ENCODE data around the gene APOC4. TPM values are rescaled to one million over a fixed set of nuclear protein-coding genes. Genes with fewer than 3 reads are reported as not detected.

APOC4 gene
- total and polyA plus RNA-seq, 12 donors = not detected

- 71 to 75% methylated on average over 8 of the region's 8 CpGs for WGBS, 2 donors
- no peak for DNase-seq
- no peak overlapping the region for H3K4me3 ChIP-seq
- intact Hi-C loops (cut with DNase I) = no loop called here
- H3K27me3 ChIP-seq = no peaks in the 10 kb centered on the region
- H3K9me3 ChIP-seq = no peaks in the 10 kb centered on the region
- peaks cover 12 to 56% (median 22%) of the 10 kb centered on the region in 9 donors for H3K4me1 ChIP-seq
- peaks cover 0 to 61% (median 23%) of the 10 kb centered on the region in 9 donors for H3K36me3 ChIP-seq
- H3K27ac ChIP-seq = no peak overlapping the region
- peak in 3 of 8 donors; percentile 16 to 43 (median 23) for ATAC-seq
- TF ChIP-seq, protein P1, sequence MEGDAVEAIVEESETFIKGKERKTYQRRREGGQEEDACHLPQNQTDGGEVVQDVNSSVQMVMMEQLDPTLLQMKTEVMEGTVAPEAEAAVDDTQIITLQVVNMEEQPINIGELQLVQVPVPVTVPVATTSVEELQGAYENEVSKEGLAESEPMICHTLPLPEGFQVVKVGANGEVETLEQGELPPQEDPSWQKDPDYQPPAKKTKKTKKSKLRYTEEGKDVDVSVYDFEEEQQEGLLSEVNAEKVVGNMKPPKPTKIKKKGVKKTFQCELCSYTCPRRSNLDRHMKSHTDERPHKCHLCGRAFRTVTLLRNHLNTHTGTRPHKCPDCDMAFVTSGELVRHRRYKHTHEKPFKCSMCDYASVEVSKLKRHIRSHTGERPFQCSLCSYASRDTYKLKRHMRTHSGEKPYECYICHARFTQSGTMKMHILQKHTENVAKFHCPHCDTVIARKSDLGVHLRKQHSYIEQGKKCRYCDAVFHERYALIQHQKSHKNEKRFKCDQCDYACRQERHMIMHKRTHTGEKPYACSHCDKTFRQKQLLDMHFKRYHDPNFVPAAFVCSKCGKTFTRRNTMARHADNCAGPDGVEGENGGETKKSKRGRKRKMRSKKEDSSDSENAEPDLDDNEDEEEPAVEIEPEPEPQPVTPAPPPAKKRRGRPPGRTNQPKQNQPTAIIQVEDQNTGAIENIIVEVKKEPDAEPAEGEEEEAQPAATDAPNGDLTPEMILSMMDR (IDR thresholded peaks at IDR 0.05) = no peak
These were observed 19.1 kb downstream of the APOC4 start for GRCh38 chr19:44960906-44961728.

DNA sequence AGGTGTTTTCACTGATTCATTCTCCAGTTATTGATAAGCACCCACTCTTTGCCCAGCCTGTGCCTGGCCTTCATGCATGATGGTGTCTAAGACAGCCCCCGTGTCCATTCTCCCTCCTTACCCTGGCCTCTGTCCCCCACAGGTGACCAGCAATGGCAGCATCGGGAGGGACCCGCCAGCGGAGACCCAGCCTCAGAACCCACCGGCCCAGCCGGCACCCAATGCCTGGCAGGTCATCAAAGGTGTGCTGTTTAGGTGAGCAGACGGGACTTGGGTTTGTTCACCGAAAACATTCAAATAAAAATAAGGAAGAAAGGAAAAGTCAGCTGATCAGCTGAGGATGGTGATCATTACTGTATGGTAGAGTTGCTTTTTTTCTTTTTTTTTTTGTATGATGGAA lies 19.8 kb downstream of the APOC4 start:
- no peak for DNase-seq
- H3K4me1 ChIP-seq = peaks cover 7 to 49% (median 15%) of the 10 kb centered on the region in 9 donors
- H3K27me3 ChIP-seq = no peaks in the 10 kb centered on the region
- no peak for ATAC-seq
- TF ChIP-seq, protein P1 (IDR thresholded peaks at IDR 0.05) = no peak
- intact Hi-C loops (cut with DNase I) = no loop called here
- no peaks in the 10 kb centered on the region for H3K9me3 ChIP-seq
- peaks cover 0 to 69% (median 30%) of the 10 kb centered on the region in 9 donors for H3K36me3 ChIP-seq
- H3K4me3 ChIP-seq = no peak overlapping the region
- H3K27ac ChIP-seq = no peak overlapping the region
- 91 to 95% methylated on average over 8 of the region's 8 CpGs for WGBS, 2 donors

GRCh38 chr19:44968118-44968517 lies 26.1 kb downstream of the APOC4 start:
- WGBS, 2 donors = 91 to 93% methylated on average over 5 of the region's 5 CpGs
- Histone ChIP-seq H3K27ac (no peak overlapping the region), H3K27me3 (no peaks in the 10 kb centered on the region), H3K4me1 (no peaks in the 10 kb centered on the region), H3K9me3 (no peaks in the 10 kb centered on the region), H3K36me3 (peaks cover 0 to 90% (median 26%) of the 10 kb centered on the region in 9 donors), H3K4me3 (no peak overlapping the region)
- intact Hi-C loops (cut with DNase I) = no loop called here
- TF ChIP-seq, protein P1 (IDR thresholded peaks at IDR 0.05) = no peak
- DNase-seq (no peak), ATAC-seq (no peak)

DNA sequence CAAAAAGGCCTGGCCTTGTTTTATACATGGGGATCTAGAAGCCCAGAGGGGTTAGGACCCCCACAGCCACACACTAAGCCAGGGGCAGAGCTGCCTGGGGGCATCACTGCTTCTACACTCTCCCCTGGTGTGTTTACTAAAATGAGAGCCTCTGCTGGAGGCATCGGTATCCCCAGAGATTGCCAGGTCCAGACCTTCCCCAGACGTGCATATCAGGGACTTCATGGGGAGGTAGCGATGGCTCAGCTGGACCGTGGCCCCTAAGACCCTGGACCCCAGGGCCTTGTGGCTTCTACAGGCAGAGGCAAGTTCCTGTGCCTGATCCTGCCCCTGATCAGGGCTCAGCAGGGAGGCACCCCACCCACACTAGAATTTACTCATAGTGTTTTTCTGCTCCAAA lies 26.6 kb downstream of the APOC4 start:
- WGBS, 2 donors = 87 to 93% methylated on average over 4 of the region's 4 CpGs
- peaks cover 0 to 92% (median 31%) of the 10 kb centered on the region in 9 donors for H3K36me3 ChIP-seq
- no peak for DNase-seq
- intact Hi-C loops (cut with DNase I) = no loop called here
- H3K4me1 ChIP-seq = no peaks in the 10 kb centered on the region
- peak in 1 of 8 donors; percentile 38 for ATAC-seq
- no peaks in the 10 kb centered on the region for H3K27me3 ChIP-seq
- no peak overlapping the region for H3K4me3 ChIP-seq
- TF ChIP-seq, protein P1 (IDR thresholded peaks at IDR 0.05) = no peak
- no peak overlapping the region for H3K27ac ChIP-seq
- H3K9me3 ChIP-seq = no peaks in the 10 kb centered on the region
